Ascending aorta (tissue), 2 donors: ENCODE measurements around the gene GSTO2. TPM values are rescaled to one million over a fixed set of nuclear protein-coding genes. Genes with fewer than 3 reads are reported as not detected.
A peak's percentile ranks its signal among the peaks of the same experiment; 100 is the strongest.

Experiments
- DNase-seq, 2 donors: peaks; one replicate each; pipeline ENCODE4 v3.0.0-alpha.2; 2019; ENCODE audit warnings: low spot score in 2 of 2
- H3K27ac ChIP-seq, 2 donors: fragments of 200-600 bp; sonication (generic); one replicate each; pipeline ENCODE4 v1.5.1; 2016 to 2017; ENCODE audit warnings: mild to moderate bottlenecking in 1 of 2
- H3K27me3 ChIP-seq: fragments of 200-600 bp; sonication (generic); one replicate; pipeline ENCODE4 v1.5.1; 2017
- H3K36me3 ChIP-seq, 2 donors: fragments of 200-600 bp; sonication (generic); one replicate each; pipeline ENCODE4 v1.5.1; 2016
- H3K4me1 ChIP-seq, 2 donors: fragments of 200-600 bp; sonication (generic); one replicate each; pipeline ENCODE4 v1.5.1; 2016 to 2017; ENCODE audit warnings: mild to moderate bottlenecking in 1 of 2
- H3K4me3 ChIP-seq, 2 donors: fragments of 200-600 bp; sonication (generic); one replicate each; pipeline ENCODE4 v1.5.1; 2016 to 2017; ENCODE audit warnings: mild to moderate bottlenecking in 1 of 2
- H3K9me3 ChIP-seq, 2 donors: fragments of 200-600 bp; sonication (generic); one replicate each; pipeline ENCODE4 v1.5.1; 2016
- intact Hi-C: fragments of 100-400 bp; cut with DNase I; formaldehyde crosslinking; loops from one replicate; pipeline ENCODE4 v1.15.1; 2023
- total RNA-seq: library from RNA; depleted of rRNA; stranded (reverse); fragments of >200 nt; gene quantifications from one replicate; pipeline ENCODE4 v1.1.0, GENCODE V29; 2016
- TF ChIP-seq, protein P1 (sequence below), 3 experiments: fragments of 200-600 bp in 2 of 3; fragments of 450-650 bp in 1 of 3; sonication (generic) in 2 of 3; IDR thresholded peaks; one replicate each; pipeline ENCODE4 v1.5.1; 2016 to 2019; ENCODE audit warnings: antibody characterized with exemption in 3 of 3, mild to moderate bottlenecking in 1 of 3, moderate library complexity in 1 of 3

Gene GSTO2
- total RNA-seq, 1 donor from 2014 or later, result not detected

DNA sequence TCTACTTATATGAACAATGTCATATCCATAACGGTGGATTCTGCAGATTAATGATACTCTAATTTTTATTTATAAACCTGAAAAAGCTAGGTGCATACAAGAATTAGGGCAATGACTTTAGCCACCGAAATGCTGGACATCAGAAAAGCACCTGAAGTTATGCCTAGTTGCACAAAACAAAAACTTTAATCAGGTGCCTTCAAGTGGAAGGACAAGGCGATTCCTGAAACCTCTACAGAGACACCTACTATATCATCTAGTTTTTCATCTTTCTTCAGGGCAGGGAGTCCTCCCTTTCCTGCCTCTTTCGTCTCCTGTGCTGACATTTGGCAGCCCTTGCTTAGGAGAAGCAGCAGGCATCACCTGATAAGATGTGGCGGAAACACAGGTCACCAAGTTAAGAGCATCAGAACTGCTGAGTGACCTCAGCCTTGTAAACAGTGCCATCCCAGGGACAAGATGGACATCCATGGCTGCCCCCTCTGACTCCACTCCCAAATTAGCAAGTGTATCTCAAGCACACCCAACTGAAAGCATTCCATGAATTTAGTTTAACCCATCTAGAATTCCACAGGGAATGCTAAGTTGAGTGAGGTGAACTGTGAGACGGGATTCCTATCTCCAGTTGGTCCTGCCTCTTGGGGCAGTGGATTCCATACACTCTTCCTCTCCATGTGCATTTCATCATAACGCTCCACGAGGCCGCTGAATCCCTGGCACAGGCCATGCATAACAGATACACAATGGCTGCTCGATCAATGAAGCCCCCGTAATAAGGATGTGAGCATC lies 63.5 kb downstream of the GSTO2 start:
- TF ChIP-seq, protein P1, sequence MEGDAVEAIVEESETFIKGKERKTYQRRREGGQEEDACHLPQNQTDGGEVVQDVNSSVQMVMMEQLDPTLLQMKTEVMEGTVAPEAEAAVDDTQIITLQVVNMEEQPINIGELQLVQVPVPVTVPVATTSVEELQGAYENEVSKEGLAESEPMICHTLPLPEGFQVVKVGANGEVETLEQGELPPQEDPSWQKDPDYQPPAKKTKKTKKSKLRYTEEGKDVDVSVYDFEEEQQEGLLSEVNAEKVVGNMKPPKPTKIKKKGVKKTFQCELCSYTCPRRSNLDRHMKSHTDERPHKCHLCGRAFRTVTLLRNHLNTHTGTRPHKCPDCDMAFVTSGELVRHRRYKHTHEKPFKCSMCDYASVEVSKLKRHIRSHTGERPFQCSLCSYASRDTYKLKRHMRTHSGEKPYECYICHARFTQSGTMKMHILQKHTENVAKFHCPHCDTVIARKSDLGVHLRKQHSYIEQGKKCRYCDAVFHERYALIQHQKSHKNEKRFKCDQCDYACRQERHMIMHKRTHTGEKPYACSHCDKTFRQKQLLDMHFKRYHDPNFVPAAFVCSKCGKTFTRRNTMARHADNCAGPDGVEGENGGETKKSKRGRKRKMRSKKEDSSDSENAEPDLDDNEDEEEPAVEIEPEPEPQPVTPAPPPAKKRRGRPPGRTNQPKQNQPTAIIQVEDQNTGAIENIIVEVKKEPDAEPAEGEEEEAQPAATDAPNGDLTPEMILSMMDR (IDR thresholded peaks at IDR 0.05), result no peak
- intact Hi-C loops, result no loop called here
- H3K27ac ChIP-seq, result peak overlapping the region; percentile 74 to 86
- H3K36me3 ChIP-seq, result peaks cover 0 to 6% of the 10 kb centered on the region in 2 donors
- no peak overlapping the region for H3K4me3 ChIP-seq
- H3K9me3 ChIP-seq, result no peaks in the 10 kb centered on the region
- H3K4me1 ChIP-seq, result peaks cover 42 to 85% of the 10 kb centered on the region in 2 donors
- no peaks in the 10 kb centered on the region for H3K27me3 ChIP-seq
- DNase-seq, result peak in 1 of 2 donors; percentile 47

DNA sequence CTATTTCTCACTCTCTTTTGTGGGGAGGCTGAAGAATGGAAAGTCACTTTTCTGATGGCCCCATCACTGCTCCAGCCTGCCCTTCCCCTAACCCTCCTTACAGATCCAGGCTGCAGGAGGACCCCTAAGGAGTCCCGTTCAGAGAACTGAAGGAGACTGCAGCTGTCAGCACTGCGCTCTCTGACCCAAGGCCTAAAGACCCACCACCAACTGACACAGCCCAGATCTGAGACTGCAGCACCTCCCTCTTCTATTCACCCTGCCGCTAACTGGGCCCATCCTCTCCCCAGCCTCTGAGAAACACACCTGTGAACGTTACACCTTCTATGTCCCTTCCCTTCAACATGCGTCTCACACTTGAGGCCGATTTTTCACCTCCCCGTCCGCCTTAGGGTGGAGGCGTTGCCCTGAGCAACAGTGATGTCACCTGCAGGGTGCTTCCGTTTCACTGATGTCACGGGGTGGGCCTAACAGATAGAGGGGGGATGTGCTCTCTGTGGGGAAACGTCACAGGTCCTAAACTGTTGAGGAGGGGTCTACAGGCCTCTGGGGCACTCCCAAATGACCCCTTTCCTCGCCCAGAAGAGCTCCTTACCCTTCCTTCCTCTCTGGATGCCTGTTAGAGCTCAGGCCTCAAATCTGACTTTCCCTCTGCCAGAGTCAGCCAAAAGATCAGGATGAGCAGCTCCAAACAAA lies 64.2 kb downstream of the GSTO2 start:
- DNase-seq, result peak in 1 of 2 donors; percentile 61
- Histone ChIP-seq H3K27me3 (no peaks in the 10 kb centered on the region), H3K4me1 (peaks cover 34 to 78% of the 10 kb centered on the region in 2 donors), H3K27ac (peak overlapping the region; percentile 39 to 86), H3K4me3 (no peak overlapping the region), H3K36me3 (peaks cover 0 to 6% of the 10 kb centered on the region in 2 donors), H3K9me3 (no peaks in the 10 kb centered on the region)
- intact Hi-C loops, result no loop called here
- TF ChIP-seq, protein P1 (IDR thresholded peaks at IDR 0.05), result no peak

DNA sequence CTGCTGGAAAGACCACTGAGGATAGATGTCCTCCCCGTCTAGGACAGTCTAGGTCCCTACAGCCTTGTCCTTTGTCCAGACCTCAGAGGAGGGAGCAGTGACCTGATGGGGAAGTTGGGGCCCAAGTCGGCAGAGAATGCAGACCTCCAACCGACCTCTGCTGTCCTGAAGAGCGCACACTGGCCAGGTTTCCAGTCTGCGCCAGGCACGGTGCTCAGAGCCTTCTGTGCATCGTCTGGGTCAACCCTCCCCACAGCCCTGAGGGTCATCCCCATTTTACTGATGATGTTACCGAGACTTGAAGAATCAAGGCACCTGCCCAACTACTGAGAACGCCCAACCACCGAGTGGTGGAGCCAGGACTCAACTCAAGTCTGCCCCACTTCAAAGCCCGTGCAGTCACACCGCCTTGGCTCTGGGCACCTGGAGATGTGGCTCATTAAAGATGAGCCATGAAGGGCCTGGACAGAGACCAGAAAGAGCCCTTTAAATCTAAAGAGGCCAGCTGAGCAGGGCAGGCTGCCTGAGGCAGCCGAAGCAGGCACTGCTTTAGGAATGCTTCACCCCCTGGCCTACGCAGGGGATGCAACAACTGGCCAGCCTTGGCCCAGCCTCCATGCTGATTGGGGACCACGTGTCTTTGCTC lies 64.9 kb downstream of the GSTO2 start:
- H3K9me3 ChIP-seq, result no peaks in the 10 kb centered on the region
- TF ChIP-seq, protein P1 (IDR thresholded peaks at IDR 0.05), result no peak
- H3K36me3 ChIP-seq, result peaks cover 0 to 6% of the 10 kb centered on the region in 2 donors
- peak in 1 of 2 donors; percentile 58 for DNase-seq
- intact Hi-C loops, result no loop called here
- H3K27ac ChIP-seq, result peak overlapping the region; percentile 39 to 86
- H3K4me3 ChIP-seq, result no peak overlapping the region
- peaks cover 28 to 71% of the 10 kb centered on the region in 2 donors for H3K4me1 ChIP-seq
- no peaks in the 10 kb centered on the region for H3K27me3 ChIP-seq

DNA sequence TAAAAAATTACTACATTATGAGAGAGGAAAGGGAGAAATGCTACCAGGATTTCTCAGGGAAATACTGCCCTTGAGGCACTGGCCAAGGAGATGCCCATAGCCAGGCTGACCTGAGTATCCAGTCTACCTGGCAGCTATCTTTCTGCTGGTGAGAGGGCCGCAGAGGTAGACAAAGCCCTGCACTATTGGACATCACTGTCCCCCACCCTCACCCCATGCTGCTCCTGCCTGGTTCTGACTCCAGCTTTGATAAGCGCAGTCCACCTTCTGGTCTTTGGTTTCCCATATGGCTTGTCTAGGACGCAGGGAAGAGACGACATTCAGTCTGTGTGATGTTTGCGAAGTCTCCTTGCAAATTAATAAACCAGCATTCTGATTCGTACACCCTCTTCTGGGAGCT lies 65.6 kb downstream of the GSTO2 start:
- H3K9me3 ChIP-seq, result no peaks in the 10 kb centered on the region
- H3K27me3 ChIP-seq, result no peaks in the 10 kb centered on the region
- intact Hi-C loops, result no loop called here
- peaks cover 25 to 68% of the 10 kb centered on the region in 2 donors for H3K4me1 ChIP-seq
- peak overlapping the region in 1 of 2 donors; percentile 86 for H3K27ac ChIP-seq
- DNase-seq, result no peak
- H3K4me3 ChIP-seq, result no peak overlapping the region
- TF ChIP-seq, protein P1 (IDR thresholded peaks at IDR 0.05), result no peak
- H3K36me3 ChIP-seq, result peaks cover 0 to 6% of the 10 kb centered on the region in 2 donors

DNA sequence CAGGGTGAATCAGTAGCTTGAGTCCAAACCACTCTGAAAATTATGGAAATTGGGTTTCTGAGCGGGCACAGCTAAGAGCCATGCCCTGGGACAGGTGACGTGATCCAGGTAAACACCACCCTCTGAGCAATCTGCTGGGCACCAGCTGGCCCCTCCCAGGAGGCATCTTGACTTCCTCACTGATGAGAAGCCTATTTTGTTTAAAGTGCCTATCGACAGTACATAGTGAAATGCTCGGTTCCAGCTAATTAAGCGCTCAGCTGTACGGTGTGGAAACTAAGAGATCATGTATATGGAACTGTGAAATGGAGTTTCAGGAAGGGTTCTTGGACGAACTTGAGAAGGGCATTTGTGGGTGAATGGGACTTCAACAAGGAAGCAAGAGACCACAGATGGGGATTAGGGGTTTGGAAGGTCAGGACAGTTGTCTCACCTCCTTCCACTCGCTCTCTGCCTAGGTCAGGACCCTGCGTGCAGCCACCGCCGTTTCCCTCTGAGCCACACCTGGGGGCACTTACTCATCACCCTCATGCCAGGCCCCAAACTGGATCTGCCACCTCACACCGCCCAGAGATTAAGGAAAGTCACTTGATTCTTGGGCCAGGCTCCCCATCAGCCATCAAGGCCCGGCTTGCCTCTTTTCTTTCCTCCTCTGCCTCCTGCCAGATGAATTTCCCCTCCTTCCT lies 66.1 kb downstream of the GSTO2 start:
- Histone ChIP-seq H3K27me3 (no peaks in the 10 kb centered on the region), H3K27ac (no peak overlapping the region), H3K4me1 (peaks cover 21 to 66% of the 10 kb centered on the region in 2 donors), H3K36me3 (peaks cover 0 to 6% of the 10 kb centered on the region in 2 donors), H3K4me3 (peak overlapping the region; percentile 63 to 86), H3K9me3 (no peaks in the 10 kb centered on the region)
- intact Hi-C loops, result loop anchor here (5.0 kb wide), 1 partner anchor 213 kb away; the partner anchor contains the start of gene SFR1
- DNase-seq, result peak in 1 of 2 donors; percentile 56
- TF ChIP-seq, protein P1 (IDR thresholded peaks at IDR 0.05), result no peak
